ENCODE data around the gene ARHGEF10L. TPM values are rescaled to one million over a fixed set of nuclear protein-coding genes. Genes with fewer than 3 reads are reported as not detected.
A peak's percentile ranks its signal among the peaks of the same experiment; 100 is the strongest.
"Not testable (repeated sequence)": the region's sequence is repeated elsewhere in the genome, so short reads cannot be mapped to it uniquely, and the experiment has no call there.

Gene ARHGEF10L
- total RNA-seq = not detected

GRCh38 chr1:17539477-17540254 is at the start of gene ARHGEF10L:
Gene ARHGEF10L (plus strand): TSS chr1:17539698. CDS start chr1:17580596, 40,898 bp downstream.
- TF ChIP-seq, protein P1, sequence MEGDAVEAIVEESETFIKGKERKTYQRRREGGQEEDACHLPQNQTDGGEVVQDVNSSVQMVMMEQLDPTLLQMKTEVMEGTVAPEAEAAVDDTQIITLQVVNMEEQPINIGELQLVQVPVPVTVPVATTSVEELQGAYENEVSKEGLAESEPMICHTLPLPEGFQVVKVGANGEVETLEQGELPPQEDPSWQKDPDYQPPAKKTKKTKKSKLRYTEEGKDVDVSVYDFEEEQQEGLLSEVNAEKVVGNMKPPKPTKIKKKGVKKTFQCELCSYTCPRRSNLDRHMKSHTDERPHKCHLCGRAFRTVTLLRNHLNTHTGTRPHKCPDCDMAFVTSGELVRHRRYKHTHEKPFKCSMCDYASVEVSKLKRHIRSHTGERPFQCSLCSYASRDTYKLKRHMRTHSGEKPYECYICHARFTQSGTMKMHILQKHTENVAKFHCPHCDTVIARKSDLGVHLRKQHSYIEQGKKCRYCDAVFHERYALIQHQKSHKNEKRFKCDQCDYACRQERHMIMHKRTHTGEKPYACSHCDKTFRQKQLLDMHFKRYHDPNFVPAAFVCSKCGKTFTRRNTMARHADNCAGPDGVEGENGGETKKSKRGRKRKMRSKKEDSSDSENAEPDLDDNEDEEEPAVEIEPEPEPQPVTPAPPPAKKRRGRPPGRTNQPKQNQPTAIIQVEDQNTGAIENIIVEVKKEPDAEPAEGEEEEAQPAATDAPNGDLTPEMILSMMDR (IDR thresholded peaks at IDR 0.05) = no peak
- intact Hi-C loops (cut with micrococcal nuclease) = no loop called here
- H3K27ac Mint-ChIP-seq = no peak within 1 kb of the TSS
- CTCF ChIA-PET = no interaction called here
- POLR2A ChIA-PET = no interaction called here
- H3K4me1 Mint-ChIP-seq (ENCODE audit: low read depth) = peaks cover 7% of the 10 kb centered on the region
- ATAC-seq = no peak
- DNase-seq = no peak
- peaks cover 30% of the 10 kb centered on the region for H3K27me3 Mint-ChIP-seq
- no peaks in the 10 kb centered on the region for H3K36me3 Mint-ChIP-seq (ENCODE audit: low read depth)
- H3K9me3 Mint-ChIP-seq = no peaks in the 10 kb centered on the region
- H3K4me3 Mint-ChIP-seq = no peak within 1 kb of the TSS

- H3K4me1 Mint-ChIP-seq (ENCODE audit: low read depth); DNase-seq; intact Hi-C loops (cut with micrococcal nuclease); H3K4me3 Mint-ChIP-seq; H3K9me3 Mint-ChIP-seq; POLR2A ChIA-PET; H3K27me3 Mint-ChIP-seq; H3K27ac Mint-ChIP-seq; ATAC-seq; H3K36me3 Mint-ChIP-seq (ENCODE audit: low read depth): not testable (repeated sequence)
- CTCF ChIA-PET = interaction anchor here (1.2 kb wide), 1 partner anchor 11 kb away, joined by 3 read pairs; no protein-coding TSS in a partner anchor
These were observed 49.6 kb upstream of the ARHGEF10L start for GRCh38 chr1:17489768-17490417.

DNA sequence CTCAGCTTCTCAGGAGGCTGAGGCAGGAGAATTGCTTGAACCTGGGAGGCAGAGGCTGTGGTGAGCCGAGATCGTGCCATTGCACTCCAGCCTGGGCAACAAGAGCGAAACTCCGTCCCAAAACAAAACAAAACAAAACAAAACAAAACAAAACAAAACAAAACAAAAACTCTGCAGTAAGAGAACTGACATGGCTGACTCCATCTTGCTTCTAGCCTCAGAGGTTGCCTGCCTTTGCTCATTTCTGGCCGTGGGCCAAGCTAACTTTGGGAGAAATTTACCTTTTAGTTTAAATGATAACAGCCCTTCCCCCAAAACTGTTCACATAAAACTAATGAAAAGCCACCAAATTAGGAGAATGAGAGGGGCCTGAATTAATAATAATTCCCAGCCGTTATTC is 48.8 kb upstream of the ARHGEF10L start:
- intact Hi-C loops (cut with micrococcal nuclease); CTCF ChIA-PET; H3K9me3 Mint-ChIP-seq; H3K4me1 Mint-ChIP-seq (ENCODE audit: low read depth); H3K36me3 Mint-ChIP-seq (ENCODE audit: low read depth); H3K4me3 Mint-ChIP-seq; H3K27ac Mint-ChIP-seq; H3K27me3 Mint-ChIP-seq; ATAC-seq; DNase-seq; POLR2A ChIA-PET: not testable (repeated sequence)

GRCh38 chr1:17494114-17494729 is 45.3 kb upstream of the ARHGEF10L start:
- H3K9me3 Mint-ChIP-seq = no peaks in the 10 kb centered on the region
- no peaks in the 10 kb centered on the region for H3K36me3 Mint-ChIP-seq (ENCODE audit: low read depth)
- CTCF ChIA-PET = interaction anchor here (0.6 to 1.7 kb wide), 18 partner anchors 14 to 200 kb away, joined by 3 to 26 read pairs (median 3); no protein-coding TSS in a partner anchor
- H3K27me3 Mint-ChIP-seq = peaks cover 3% of the 10 kb centered on the region
- POLR2A ChIA-PET = no interaction called here
- H3K27ac Mint-ChIP-seq = no peak overlapping the region
- peak; percentile 83 for DNase-seq
- intact Hi-C loops (cut with micrococcal nuclease) = loop anchor here (2.0 kb wide), 1 partner anchor 113 kb away; no protein-coding TSS in a partner anchor
- ATAC-seq = peak; percentile 99
- peaks cover 3% of the 10 kb centered on the region for H3K4me1 Mint-ChIP-seq (ENCODE audit: low read depth)
- no peak overlapping the region for H3K4me3 Mint-ChIP-seq
- TF ChIP-seq, protein P1 (IDR thresholded peaks at IDR 0.05) = peak; percentile 87

DNA sequence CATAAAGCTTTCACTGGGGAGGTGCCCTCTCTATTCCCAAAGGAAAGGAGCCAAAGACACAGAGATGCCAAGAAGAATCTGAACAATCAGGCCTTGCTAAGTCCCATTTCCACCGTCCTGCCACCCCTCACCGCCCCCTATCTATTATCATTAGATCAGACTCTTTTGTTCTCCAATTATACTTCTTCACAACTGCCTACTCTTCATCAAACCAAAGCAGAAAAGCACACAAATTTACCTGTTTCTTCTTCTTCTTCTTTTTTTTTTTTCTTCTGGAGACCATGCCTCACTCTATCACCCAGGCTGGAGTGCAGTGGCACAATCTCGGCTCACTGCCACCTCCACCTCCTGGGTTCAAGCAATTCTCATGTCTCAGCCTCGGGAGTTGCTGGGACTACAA is 43.1 kb upstream of the ARHGEF10L start:
- CTCF ChIA-PET = interaction anchor here (1.0 kb wide), 1 partner anchor 111 kb away, joined by 5 read pairs; no protein-coding TSS in a partner anchor
- peaks cover 7% of the 10 kb centered on the region for H3K27me3 Mint-ChIP-seq
- no peak for DNase-seq
- POLR2A ChIA-PET = no interaction called here
- H3K4me1 Mint-ChIP-seq (ENCODE audit: low read depth) = peaks cover 3% of the 10 kb centered on the region
- no peaks in the 10 kb centered on the region for H3K9me3 Mint-ChIP-seq
- H3K4me3 Mint-ChIP-seq = no peak overlapping the region
- no peaks in the 10 kb centered on the region for H3K36me3 Mint-ChIP-seq (ENCODE audit: low read depth)
- intact Hi-C loops (cut with micrococcal nuclease) = no loop called here
- no peak for ATAC-seq
- TF ChIP-seq, protein P1 (IDR thresholded peaks at IDR 0.05) = no peak
- H3K27ac Mint-ChIP-seq = no peak overlapping the region

Data from activated CD8-positive, alpha-beta T cell treated with anti-CD3 and anti-CD28 coated beads for 36 hours (primary cell).